Activated gamma-delta T cell treated with Interleukin-2 at 50 U/mL for 16 hours (primary cell): Measurements from ENCODE around the gene OR5AK2.
"Not testable (repeated sequence)": the region's sequence is repeated elsewhere in the genome, so short reads cannot be mapped to it uniquely, and the experiment has no call there.

Source experiments
- DNase-seq: peaks from one replicate; pipeline ENCODE4 v3.0.0-alpha.2; 2020

Gene OR5AK2, protein sequence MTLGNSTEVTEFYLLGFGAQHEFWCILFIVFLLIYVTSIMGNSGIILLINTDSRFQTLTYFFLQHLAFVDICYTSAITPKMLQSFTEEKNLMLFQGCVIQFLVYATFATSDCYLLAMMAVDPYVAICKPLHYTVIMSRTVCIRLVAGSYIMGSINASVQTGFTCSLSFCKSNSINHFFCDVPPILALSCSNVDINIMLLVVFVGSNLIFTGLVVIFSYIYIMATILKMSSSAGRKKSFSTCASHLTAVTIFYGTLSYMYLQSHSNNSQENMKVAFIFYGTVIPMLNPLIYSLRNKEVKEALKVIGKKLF

DNA sequence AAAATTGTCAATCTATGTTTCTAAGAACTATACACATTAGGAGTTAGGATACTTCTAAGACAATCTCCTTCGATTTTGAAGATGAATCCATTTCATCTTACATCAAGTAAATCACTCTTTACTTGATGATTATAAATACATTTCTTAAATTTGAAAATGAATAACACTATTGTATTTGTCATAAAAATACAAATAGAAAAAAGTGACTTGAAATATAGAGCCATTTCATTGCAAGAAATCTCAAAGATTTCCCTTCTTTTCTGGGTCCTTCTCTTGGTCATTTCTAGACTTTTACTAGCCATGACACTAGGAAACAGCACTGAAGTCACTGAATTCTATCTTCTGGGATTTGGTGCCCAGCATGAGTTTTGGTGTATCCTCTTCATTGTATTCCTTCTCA, at the start of gene OR5AK2:
Gene OR5AK2, plus strand, starts transcription at position 301 of the 400 bp plus-strand sequence. Its CDS starts 0 bp downstream, at position 301.
- no peak for DNase-seq

DNA sequence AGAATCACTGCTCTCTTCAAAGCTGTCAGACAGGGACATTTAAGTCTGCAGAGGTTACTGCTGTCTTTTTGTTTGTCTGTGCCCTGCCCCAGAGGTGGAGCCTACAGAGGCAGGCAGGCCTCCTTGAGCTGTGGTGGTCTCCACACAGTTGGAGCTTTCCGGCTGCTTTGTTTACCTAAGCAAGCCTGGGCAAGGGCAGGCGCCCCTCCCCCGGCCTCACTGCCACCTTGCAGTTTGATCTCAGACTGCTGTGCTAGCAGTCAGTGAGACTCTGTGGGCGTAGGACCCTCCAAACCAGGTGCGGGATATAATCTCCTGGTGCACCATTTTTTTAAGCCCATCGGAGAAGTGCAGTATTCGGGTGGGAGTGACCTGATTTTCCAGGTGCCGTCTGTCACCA, 43.2 kb upstream of the OR5AK2 start:
- DNase-seq, result not testable (repeated sequence)

DNA sequence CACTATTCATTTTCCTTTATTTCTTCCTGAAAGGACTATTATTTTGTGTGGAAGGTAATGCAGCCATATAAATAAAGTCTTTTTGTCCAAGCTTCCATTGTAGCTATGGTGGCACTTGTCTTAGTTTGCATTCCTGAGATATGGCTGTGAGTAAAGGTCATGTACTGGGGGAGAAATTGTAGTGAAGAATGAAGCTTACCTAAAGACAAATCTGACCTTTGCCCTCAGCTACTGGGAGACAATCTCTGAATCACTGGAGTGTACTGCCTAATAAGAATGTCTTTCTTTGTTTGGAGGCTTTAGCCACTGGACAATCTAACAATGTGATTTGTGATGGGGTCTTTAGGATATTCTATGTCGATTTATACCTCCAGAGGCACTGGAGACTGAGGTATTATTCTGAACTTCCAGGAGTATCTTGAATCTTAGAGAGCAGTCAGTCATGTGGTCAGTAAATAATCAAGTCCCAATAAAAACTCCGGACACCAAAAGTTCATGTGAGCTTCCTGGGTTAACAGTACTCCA, 39.7 kb upstream of the OR5AK2 start:
- DNase-seq, result no peak

DNA sequence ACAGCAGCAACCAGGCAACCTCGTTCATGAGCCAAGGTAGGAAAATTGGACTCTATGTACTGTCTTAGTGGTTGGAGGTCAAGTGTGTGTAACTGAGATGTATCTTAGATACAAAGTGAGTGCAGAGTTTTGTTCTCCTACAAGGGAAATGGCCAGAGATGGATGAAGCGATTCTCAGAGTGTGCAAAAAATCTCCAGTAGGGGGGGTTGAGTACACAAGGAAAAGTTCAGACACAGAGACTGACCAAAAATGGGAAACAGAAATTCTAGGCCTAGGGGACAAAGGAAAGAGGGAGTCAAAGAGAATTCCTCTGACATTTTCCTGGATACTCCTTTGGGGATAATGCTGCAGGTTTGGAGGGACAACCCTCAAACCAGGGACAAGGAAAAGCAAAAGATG, 38.2 kb upstream of the OR5AK2 start:
- no peak for DNase-seq

DNA sequence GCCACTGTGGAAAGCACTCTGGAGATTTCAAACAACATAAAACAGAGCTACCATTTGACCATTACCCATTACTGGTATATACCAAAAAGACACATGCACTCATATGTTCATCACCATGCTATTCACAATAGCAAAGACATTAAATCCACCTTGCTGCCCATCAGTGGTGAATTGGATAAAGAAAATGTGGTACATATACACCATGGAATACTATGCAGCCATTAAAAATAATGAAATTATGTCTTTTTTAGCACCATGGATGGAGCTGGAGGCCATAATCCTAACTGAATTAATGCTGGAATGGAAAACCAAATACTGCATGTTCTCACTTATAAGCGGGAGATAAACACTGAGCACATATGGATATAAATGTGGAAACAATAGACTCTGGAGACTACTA, 34.8 kb upstream of the OR5AK2 start:
- not testable (repeated sequence) for DNase-seq

DNA sequence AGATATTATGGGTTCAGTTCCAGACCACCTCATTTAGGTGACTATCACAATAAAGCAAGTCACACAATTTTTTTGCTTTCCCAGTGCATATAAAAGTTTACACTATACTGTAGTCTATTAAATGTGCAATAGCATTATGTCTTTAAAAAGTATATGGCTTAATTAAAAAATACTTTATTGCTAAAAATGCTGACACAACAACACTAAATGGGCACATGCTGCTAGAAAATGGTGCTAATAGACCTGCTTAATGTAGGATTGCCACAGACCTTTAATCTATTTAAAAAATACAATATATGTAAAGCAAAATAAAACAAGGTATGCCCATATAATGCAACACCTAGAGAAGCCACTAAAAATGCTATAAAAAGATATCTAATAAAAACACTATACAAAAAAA, 27.1 kb upstream of the OR5AK2 start:
- no peak for DNase-seq

DNA sequence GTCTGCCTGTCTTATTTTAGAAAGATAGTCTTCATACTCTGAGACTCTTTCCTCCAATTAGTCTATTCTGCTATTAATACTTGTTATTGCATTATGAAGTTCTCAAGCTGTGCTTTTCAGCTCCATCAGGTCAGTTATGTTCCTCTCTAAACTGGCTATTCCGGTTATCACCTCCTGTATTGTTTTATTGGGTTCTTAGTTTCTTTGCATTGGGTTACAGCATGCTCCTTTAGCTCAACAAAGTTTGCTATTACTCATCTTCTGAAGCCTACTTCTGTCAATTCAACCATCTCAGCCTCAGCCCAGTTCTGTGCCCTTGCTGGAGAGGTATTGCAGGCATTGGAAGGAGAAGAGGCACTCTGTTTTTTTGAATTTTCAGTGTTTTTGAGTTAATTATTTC, 21.0 kb upstream of the OR5AK2 start:
- DNase-seq, result no peak

DNA sequence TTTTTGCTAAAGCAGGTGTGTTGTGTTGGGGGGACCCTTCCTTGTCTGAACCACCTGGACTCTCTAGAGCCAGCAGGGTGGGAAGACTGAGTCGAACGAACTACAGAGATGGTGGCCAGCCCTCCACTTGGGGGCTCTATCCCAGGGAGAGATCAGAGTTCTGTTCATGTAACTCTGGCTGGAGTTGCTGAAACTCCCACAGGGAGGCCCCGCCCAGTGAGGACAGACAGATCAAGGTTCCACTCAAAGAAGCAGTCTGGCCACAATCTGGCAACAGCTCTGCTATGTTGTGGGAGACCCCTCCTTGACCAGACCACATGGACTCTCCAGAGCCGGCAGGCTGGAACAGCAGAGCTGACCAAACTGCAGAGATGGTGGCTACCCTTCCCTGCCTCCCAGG, 20.2 kb upstream of the OR5AK2 start:
- DNase-seq, result no peak

DNA sequence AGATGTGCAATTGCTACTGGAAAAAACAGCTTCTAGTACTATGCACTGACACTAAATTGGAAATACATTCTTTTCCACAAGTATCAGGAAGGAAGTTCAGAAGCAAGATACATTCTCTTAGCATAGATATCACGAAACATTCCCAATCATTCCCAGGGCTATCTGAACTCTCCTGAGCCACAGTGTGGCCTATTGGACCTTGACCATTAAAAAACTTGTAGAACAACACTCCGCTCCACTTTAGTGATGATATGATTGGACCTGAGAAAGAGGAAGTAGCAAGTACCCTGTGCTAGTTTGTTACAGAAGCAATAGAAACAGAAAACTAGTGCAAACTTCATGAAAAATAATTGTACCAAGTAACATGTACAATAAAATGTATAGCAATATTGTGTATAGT, 11.4 kb upstream of the OR5AK2 start:
- no peak for DNase-seq

DNA sequence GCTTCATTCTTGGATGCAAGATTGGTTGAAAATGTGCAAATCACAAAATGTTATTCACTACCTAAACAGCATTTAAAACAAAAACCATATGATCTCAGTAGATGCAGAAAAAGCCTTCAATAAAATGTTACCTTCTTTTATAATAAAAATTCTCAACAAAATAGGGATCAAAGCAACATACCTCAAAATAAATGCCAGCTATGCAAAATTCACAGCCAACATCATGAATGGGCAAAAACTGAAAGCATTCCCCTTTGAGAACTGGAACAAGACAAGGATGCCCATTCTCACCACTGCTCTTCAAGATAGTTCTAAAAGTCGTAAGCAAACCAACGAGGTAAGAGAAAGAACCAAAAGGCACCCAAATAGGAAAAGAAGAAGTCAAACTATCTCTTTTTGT, 2.0 kb downstream of the OR5AK2 start:
- DNase-seq, result no peak

DNA sequence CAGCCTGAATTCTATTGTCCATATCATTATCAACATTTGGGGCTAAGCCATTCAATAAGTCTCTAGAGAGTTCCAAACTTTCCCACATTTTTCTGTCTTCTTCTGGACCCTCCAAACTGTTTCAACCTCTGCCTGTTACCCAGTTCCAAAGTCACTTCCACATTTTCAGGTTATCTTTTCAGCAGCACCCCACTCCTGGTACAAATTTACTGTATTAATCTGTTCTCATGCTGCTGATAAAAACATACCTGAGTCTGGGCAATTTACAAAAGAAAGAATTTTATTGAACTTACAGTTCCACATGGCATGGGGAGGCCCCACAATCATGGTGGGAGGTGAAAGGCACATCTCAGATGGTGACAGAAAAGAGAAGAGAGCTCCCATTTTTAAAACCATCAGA, 5.8 kb downstream of the OR5AK2 start:
- DNase-seq, result no peak

DNA sequence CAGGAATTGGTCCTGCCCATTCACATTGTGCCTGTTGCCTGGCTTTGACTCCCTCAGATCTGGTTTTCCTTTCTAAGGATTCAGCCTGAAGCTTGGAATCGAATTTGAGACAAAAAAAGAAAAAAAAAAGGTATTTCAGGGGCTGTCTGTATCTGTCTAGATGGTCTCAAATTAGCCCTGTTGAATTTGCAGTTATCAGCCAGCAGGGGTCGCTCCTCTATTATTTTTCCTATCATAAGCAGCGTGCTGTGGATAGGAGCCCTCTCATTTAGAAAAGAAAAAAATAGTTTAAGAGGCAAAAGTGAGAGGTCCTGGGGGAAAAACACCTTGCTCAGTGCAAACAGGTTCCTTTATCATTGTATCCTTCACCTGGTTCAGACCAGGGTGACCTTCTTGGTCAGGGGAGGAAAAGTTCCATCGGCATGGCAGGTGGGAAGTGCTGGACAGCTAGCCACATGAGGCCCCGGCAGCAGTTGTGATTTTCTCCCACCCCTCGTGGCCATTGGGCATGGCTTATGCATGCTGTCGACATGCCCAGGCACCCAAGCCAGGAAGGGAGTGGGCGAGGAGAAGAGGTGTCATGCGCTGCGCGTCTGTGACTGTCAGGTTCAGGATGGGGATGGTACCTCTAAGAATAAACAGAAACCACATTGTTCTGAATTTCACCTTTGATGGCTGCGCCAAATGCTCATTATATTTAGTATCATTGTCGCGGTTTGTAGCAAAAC, 13.1 kb downstream of the OR5AK2 start:
- DNase-seq, result no peak

DNA sequence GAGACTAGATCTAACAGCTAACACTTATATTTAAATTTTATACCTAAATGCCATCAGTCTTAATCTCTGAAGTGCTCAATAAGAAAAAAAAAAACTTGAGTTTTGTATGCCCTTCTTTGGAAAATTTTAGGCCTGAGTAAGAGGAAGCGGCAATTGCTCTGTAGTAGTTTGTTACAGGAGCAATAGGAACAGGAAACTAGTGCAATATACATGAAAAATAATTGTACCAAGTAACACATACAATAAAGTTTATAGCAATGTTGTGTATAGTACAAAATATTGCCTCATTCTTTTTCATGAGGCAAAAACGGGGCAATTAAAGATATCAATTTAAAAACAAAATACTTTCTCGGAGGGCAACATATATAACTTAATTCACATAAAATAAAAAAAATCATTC, 19.7 kb downstream of the OR5AK2 start:
- DNase-seq, result no peak

DNA sequence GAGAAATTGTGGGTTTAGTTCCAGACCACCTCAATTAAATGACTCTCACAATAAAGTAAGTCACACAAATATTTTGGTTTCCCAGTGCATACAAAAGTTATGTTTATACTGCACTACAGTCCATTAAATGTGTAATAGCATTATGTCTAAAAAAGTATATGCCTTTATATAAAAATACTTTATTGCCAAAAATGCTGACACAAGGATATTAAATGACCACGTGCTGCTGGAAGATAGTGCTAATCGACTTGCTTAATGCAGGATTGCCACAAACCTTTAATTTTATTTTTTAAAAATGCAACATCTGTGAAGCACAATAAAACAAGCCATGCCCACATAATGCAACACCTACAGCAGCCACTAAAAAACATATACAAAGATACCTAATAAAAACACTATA, 27.0 kb downstream of the OR5AK2 start:
- DNase-seq, result no peak

DNA sequence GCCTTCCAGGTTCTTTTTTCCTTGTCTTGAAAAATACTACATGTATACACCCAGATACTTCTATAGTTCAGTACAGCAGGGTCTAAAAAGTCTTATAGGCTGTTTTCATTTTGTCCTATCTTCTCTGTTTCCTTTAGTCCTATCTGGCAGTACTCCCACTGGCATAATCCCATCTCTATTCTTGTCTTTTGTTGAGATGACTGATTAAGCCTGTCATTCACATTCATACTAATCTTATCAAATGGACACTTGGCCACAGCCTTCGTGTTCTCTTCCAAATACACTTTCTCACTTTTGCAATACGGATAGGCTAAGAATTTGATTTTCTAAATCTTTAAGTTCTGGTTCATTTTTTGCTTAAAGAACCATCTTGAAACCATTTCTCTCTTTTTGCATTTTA, 42.8 kb downstream of the OR5AK2 start:
- no peak for DNase-seq
